Measurements from ENCODE around the gene TMEM80.
"Not testable (repeated sequence)": the region's sequence is repeated elsewhere in the genome, so short reads cannot be mapped to it uniquely, and the experiment has no call there.

Gene TMEM80

GRCh38 chr11:680476-680875, 15.1 kb upstream of the TMEM80 start:
- no peak for DNase-seq

GRCh38 chr11:680970-681369, 14.6 kb upstream of the TMEM80 start:
- DNase-seq, result peak; percentile 26

DNA sequence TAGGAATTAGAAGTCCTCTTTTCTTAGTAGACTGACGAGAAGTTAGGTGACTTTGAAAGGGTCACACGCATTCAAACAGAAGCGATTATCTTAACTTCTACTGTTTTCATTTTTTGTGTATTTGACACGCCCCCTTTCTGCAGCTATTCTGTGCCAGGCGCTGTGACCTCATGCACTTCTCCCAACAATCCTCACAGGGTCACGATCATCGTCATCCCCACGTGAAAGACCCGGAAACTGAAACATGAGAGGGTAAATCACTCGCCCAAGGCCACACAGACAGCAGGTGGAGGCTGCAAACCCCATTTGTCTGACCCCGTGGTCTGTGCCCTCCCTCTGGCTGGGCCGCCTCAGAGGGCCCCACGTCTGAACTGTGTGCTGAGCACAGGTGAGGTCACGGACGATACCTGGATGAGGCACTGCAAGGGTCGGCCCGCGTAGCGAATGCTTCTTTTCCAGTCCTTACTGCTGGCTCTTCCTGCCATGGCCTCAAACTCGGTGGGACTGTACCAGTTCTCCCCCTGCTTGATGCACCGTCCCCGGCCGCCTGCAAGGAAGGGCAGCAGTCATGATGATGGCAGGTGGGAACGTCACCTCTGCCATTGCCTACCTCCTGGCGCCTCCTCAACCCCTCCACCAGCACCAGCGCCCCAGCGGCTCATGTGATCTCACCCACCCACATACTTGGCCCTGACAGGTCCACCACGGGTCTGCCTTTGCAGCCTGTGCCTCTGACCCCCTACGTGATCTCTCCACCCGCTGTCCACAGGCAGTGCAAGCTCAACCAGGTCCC, 9.0 kb upstream of the TMEM80 start:
- no peak for DNase-seq

DNA sequence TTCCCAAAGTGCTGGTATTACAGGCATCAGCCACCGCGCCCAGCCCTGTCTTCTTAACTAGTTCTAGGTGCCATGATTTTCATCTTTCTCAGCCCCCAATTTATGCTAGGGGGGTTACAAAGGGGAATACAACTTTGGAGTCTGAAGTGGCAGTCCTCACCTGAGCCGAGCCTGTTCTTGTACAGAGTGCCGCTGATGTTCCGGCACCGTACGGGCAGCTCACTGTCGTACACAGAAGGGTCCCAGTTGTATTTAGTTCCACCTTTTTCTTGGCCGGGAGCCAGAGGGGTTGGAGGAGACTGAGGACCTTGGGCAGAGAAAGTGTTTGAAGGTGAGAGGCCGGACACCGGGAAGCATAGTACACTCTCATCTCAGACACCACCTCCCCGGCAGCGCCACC, 7.9 kb upstream of the TMEM80 start:
- no peak for DNase-seq

DNA sequence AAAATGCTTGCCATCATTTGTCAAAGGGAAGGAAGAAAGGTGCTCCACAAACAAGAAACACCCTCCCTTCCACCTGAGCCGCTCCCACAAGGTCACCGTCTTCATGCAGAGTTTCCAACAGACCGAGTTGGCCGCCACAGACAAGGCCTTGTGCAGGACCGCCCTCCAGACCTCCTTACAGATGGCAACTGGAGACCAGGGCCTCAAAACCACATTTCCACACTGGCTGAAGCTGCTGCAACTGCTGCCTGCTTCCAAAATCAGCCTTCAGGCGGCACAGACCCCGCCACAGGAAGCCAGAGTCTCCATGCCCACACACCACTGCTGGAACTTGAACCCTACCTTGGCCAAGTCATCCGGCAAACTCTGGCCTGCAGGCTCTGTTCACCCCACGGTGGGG, 6.9 kb upstream of the TMEM80 start:
- no peak for DNase-seq

GRCh38 chr11:689625-690024, 6.0 kb upstream of the TMEM80 start:
- no peak for DNase-seq

GRCh38 chr11:690244-690643, 5.4 kb upstream of the TMEM80 start:
- not testable (repeated sequence) for DNase-seq

DNA sequence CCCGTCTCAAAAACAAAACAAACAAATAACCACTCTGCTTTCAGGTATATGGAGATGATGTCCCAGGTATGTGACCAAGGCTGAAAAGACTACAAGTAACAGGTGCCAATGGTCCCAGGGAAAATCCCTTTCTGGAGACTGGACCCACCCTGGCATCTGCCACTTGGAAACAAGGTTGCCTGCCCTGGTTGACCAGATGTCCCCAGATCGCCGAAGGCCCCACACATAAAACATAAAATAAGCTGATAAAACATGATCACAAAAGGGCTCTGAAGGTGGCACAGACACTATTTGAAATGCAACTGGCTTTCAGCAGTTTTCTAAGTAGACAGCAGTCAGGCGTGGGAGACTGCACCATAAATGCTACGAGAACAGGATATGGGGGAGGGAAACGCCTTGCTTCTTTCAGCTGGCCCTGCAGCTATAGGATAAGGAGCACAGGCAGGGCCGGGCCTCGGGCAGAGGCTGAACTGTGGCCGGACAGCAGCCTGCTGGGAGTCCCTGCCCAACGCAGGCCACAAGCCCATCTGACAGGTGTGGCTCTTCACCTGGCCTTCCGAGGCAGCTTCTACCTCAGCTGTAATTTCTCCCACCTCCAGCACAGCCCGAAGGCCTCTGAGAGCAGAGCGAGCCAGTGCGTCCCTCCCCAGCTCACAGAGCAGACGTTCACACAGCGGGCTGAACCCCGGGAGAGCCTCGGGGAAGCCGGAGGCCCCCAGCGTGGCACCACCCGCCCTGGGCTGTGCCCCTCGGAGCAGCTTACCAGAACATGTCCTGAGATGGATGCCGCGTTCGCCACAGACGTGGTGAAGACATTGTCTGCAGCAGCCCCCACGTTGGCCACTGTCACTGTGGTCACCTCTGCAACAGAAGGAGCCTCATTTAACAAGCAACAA, 4.6 kb upstream of the TMEM80 start:
- DNase-seq, result no peak

GRCh38 chr11:691710-692590, 3.7 kb upstream of the TMEM80 start:
- DNase-seq, result no peak

GRCh38 chr11:692824-693414, 2.7 kb upstream of the TMEM80 start:
- DNase-seq, result no peak

DNA sequence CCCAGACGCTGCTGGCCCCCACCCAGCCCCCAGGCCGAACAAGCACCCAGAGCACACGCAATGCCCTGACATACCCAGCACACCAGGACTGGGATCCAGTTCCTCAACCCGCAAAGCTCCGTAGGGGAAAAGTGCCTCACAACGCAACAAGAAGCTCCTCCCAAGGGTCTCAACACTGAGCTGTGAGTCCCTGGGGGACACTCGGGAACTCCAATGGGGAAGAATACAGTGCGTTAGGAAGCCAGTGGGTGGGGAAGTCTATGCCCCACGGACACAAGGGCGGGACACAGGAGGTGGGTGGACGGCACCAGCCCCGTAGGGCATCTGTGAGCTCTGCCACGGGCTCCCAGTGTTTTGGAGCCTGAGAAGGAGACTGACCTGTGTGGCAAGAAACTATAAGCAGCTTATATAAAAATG, 2.2 kb upstream of the TMEM80 start:
- DNase-seq, result no peak

- DNase-seq, result no peak
These were observed 1.6 kb upstream of the TMEM80 start for GRCh38 chr11:693887-694562.

DNA sequence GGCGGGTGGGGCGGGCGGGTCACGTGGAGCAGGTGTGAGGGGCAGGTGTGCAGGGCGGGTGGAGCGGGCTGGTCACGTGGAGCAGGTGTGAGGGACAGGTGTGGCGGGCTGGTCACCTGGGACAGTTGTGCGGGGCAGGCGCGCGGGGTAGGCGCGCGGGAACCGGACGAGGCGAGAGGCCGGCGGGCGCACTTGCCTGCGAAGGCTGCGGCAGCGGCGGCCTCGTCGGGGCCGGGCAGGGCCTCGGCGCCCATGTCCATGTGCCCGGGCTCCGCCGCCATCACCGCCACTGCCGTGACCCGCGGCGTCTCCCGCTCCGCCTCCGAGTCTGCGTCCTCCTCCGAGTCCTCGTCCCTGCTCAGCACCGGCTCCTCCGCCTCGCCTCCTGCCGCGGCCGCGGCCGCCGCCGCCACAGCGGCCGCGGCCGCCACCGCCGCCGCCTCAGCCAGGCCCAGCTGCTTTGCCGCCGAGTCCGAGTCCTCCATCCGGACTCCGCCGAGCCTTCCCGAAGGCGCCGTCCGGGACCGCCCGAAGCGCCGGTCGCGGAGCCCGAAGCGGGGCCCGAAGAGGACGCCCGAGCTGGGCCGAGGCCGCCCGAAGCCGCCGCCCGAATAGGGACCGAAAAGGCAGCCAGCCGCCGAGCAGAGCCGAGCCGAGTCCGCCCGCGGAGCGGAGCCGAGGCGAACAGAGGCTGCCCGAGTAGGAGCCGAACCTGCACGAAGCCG, 891 bp upstream of the TMEM80 start, which contains the start of gene DEAF1:
Gene DEAF1, minus strand, starts transcription at position 660 of the 725 bp plus-strand sequence. Its CDS starts 175 bp downstream, at position 485.
- peak; percentile 99 for DNase-seq

DNA sequence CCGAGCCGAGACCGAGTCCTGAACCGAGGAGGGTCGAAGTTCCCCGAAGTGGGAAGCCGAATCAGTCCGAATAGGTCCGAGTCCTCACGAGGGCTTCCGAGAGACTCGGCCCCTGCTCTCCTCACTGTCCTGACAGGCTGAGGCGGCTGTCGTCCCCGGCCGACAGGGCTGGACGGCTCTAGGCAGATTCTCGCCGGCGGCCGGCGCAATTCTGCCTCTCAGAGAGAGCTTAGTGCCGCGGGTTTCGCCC, 403 bp upstream of the TMEM80 start:
- no peak for DNase-seq

GRCh38 chr11:696955-697491, 1.4 kb downstream of the TMEM80 start:
- no peak for DNase-seq

DNA sequence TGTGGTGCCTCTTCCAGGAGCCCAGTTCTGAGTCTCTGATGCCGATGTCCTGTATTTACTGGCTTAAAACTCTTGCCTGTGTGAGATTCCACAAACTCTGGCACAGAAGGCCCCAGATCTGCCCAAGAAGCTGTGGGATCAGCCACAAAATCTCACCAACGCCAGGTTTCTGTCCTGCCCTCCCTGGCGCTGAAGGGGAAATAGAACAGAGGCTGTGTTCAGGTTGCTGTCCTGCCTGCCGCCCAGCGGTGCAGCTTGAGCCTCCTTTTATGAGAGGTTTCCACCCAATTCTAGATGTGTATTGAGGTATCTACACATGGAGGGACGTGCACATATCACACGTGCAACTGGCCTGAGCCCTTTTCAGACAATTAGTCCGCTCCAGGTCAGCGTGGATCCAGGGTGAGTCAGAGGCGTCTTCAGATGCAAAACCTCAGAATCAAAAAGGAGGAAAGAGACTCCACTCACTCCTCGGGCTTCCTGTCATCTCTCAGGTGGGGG, 2.2 kb downstream of the TMEM80 start:
- no peak for DNase-seq

- DNase-seq, result no peak
These were observed 3.0 kb downstream of the TMEM80 start for GRCh38 chr11:698493-699115.

DNA sequence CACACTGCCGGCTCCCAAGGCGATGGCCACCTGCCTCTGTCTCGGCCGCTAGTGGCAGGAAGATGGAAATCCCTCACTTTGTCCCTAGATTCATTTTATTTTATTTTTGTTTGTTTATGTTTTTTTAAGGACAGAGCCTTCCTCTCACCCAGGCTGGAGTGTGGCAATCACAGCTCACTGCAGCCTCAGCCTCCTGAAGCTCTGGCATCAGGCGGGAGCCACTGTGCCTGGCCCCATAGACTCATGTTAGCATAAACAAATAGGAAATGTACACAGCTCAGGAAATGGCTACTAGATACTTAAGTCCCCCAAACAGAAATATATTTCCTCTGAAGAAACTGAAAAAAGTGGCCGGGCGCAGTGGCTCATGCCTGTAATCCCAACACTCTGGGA, 3.5 kb downstream of the TMEM80 start:
- DNase-seq, result no peak

DNA sequence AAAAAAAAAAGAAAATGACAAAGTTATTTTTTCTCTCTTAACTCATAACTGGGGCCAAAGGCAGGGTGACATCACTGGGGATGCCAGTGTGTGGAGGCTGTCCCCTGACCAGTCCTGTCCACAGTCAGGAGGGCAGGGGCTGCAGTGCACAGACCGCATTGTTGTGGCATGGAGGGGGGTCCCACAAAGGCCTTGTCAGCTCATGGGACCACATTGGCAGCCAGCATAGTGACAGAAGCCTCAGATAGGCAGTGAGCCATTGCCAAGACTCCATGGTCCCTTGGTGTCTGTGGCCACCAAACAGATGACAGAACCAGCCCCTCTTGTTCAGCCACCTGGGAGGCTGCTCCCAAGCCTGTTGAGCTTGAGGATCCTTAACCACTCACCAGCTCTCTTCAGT, 4.1 kb downstream of the TMEM80 start:
- DNase-seq, result no peak

DNA sequence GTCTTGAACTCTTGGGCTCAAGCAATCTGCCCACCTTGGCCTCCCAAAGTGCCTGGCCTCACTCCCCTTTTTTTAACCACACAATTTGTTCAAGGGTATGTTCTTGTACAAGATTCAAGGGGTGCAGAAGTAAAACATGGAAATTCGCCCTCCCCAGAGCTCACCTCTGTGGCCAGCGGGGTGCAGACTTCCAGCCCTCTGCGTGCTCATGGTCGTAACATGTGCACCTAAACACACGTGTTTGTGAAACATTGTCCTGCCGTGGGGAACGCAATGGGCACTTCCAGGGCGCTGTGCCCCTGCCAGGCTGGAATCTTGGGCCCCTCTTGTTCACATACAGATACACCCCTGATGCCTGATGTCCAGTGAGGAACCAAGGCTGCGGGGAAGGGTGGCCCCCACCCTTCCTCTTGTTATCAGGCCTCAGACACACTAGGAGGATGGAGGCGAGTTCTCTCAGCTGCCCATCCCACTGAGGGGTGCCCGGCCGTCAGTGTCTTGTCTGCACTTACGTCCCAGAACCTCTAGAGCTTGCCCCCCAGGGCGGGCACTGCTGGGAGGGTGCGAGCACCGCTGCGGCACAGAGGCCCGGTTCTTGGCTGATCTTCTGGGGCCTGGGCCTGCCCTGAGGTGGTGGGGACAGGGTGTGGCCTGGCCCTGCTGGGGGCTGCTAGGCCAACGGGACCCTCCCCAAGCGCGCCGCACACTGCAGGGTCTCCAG, 6.3 kb downstream of the TMEM80 start:
- no peak for DNase-seq
